GM18526 (cell line): ENCODE measurements around the gene TSPAN4.
A peak's percentile ranks its signal among the peaks of the same experiment; 100 is the strongest.

Experiments
- POLR2A ChIP-seq: IDR thresholded peaks from 3 replicates; pipeline ENCODE4 v1.6.1; 2011; ENCODE audit not compliant: insufficient read length; ENCODE audit errors: extremely low read depth

TSPAN4 gene, protein sequence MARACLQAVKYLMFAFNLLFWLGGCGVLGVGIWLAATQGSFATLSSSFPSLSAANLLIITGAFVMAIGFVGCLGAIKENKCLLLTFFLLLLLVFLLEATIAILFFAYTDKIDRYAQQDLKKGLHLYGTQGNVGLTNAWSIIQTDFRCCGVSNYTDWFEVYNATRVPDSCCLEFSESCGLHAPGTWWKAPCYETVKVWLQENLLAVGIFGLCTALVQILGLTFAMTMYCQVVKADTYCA

DNA sequence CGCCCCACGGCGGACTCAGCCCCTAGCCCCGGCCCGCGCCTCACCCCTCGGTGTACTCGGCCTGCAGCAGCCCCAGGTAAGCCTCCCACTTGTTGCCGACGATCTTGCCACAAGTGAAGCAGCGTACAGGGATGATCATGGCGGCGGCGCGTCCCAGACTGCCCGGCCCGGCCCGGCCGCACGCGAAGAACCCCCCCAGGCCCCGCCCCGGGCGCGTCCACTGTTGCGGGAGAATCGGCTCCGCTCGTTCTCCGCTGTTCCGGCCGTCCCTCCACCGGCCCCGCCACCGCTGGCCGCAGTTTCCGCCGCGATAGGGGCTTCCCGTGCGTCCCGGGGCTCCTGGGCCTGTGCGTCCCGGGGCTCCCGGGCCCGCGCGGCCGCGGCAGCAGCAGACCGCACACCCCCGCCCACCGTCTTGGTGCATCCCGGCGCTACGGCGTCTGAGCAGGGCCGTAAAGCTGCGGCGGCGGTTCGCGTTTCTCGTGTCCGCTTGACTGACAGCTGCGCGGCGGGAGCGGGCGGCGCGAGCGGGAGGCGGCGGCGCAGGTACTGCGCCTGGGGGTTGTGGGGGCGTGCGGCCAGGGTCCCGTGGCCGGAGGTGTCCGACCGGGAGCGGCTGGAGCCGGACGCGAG, at the start of gene TSPAN4, which contains the start of gene POLR2L:
TSS of gene TSPAN4 (plus strand) at position 483 of the 633 bp plus-strand sequence. CDS start 7,453 bp downstream, outside the sequence.
TSS of gene POLR2L (minus strand) at position 160 of the 633 bp plus-strand sequence. CDS start at position 139, 21 bp downstream.
- peak; percentile 99 for TF ChIP-seq POLR2A

DNA sequence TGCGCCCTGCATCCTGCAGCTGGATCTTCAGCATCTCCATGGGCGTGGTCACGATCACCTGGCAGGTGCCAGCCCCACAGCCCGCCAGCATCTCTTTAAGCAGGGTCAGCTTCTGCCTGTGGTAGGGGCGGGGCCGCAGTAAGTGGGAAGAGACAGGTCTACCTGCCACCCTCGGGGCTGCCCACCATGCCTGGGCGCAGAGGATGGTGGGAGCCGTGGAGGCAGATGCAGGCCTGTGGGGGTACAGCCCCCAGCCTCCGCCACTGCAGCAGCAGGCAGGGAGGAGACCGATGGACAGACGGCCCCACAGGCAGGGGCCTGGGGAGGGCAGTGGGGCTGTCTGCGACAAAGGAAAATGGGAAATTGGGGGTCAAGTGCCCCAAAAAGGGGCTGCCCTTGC, 49.8 kb upstream of the TSPAN4 start:
- TF ChIP-seq POLR2A = no peak

DNA sequence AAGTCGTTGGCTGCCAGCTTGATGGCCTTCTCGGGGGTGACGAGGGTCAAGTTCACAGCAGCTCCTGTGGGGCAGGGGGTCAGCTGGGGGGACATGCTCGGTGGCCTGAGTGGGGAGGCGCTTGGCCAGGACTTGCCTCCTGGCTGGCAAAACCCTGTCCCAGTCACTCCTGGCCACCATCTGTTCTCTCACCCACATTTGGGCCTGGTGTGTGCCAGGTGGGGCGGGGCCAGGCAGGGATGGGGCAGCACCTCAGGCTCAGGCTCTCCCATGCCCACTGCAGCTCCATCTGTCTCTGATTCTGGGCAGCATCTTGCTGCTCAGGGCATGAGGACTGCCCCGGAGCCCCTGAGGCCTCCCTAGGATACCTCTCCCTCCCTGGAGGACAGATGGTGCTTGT, 49.1 kb upstream of the TSPAN4 start:
- TF ChIP-seq POLR2A = no peak

DNA sequence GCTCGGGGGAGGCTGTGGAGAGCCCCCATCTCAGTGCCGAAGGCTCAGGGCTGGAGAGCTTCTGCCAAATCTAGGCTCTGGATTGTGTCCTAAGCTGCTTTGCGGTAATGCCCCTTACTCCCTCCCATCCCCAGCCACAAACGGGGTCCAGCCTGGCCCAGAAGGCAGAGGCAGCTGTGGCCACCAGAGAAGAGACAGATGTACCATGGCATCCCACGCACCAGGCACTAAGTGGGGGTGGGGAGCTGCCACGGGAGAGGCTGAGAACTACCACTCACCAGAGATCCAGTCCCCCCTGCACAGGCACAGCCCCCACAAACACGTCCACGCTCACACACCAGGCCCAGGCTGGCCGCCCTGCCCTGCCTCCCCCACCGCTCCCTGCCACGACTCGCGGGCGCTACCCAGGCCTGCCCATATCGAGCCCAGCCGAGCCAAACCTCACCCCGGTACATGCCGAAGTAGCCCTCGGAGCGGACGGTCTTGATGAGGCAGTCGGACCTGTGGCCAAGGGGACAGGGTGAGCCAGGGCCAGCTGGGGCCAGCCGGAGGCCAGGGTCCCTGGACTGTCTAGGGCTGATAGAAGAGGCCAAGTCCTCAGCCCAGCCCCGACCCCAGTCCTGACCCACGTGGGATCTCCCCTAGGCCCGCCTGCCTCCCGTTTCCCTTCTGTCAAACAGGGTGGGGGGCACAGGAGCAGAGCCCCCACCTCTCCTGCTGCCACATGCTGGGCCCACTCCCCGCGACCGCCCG, 48.5 kb upstream of the TSPAN4 start:
- no peak for TF ChIP-seq POLR2A

DNA sequence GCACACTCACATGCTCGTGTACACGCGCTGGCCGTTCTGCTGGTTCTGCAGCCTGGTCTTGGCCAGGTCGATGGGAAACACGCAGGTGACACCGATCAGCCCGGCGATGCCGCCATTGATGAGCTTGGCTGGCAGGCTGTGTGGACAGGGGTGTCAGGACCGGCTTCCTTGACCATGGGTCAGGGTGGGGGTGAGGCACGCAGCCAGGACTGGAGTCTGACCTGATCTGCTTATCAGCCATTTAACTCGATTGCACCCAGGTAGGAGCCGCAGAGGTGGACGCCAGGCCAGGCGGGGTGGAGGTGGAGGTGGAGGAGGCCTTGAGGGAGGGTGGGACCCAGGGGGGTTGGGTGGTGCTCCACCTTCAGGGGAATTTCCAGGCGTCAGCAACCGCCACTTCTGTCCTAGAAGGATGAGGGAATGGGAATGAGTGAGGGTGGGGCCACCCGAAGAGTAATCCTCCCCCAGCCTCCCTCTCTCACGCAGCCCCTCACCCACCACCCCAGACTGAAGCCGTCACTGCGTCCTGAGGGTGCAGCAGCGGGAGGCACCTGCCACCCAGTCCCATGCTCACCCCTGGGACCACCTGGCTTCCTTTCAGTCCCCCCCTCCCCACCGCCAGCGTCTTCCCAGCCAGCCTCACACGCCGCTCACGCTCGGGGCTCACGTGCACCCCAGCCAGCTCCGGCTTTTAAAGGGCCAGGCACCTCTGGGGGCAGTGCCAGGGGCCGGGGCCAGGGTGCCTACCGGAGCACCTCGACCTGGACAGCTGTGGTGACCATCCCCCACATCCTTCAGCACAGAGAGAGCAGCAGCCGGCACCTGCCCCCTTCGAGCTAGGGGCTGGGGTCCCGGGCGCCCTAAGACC, 47.7 kb upstream of the TSPAN4 start:
- no peak for TF ChIP-seq POLR2A

DNA sequence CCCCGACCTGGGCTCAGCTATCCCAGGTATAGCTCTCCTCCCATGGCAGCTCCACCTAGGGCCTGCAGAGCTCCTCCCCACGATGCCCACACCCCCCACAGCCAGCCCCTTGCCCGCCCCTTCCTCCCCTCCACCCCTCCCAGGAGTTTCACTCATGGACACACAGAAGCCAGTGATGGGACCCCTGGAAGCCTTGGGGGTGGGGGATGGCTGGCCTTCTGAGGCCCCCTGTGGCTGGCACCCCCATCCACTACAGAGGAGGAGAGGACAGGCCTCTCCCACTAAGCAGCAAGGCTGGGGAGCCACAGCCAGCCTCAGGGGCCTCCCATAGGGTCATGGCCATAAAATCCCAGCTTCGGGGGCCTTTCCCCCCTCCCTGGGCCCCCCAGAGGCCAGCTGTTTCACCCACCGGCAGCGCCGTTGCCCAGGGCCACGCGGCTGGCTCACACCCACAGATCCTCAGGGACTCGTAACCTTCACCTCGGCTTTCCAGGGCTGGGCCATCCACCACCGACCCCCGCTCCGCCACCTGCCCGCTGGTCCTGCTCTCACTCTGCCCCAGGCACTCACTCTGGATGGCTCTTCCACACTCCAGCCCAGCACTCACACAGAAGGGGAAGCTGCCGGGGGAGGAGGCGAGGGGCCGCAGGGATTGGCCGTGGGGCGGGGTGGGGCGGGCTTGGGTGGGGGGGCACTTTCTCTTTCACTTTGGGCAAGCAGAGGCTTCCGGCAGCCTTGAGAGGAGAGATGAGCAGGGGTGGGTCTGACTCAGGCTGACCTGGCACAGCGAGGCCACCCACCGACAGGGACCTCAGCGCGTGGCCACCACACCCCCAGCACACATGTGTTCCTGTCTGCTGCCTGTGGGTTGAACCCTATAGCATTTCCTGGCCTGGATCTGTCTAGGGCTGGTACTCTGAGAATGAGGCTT, 46.8 kb upstream of the TSPAN4 start:
- peak; percentile 49 for TF ChIP-seq POLR2A

DNA sequence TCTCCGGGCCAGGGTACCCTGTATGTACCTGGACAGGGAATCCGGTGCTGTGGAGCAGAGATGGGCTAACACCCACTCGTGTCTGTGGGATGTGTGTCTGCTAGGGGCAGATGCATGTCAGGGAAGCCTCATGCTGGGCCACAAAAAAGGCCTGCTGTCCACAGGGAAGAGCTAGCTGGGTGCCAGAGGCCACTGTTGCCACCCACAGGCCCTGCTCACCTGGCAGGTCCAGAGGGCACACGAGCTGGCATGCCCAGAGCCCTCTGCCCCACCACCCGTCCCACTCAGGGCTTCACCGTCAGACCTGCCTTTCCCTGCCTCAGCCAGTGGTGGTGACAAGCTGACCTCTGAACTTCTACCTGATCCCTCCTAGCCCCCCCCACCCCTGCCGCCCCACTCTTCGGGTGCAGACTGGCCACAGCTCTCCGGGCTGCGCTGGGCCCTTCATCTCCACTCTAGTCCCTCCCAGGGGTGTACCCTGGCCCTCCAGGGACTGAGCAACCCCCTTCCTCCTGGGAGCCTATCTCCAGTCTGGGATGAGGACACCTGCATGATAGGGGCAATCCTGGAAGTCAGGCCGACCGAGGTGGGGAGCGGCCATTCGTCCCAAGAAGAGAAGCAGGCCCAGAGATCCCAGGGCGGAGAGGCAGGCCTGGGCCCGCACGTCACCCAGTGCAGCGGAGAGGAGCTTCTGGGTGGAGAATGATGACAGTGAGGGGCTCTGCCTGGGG, 45.9 kb upstream of the TSPAN4 start:
- TF ChIP-seq POLR2A = peak; percentile 3

DNA sequence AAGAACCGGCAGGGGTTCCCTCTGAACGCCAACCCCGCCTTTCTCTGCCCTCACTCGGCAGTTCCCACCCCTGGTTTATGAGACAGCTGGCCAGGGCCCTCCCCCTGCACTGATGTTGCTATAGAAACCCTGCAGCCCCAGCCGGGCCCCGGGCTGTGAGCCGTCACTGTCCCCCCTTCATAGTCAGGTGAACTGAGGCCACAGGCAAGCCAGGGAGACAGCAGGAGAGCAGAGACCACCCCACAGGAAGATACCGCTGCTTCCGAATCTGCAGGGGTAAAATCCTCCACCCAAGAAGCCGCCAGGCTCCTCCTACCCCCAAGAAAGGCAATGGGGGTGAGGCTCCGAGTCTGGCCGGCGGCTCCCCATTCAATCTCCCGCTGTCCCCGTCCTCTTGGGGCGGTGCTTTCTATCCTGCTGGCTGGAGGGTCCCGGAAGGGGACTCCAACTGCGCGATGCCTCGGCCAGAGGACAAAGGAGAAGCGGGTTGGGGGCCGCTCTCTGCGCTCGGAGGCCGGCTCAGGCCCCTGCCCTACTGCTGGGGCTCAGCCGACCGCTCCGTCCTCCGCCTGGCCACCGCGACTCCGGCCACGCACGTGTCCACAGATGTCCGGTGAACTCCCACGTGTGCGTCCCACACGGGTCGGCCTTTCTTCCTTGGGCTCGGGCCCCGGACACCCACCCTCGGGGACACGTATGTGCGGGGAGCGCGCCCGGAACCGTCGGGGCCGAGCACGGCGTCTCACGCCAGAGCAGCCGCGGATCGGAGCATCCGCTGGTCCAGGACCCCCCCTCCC, 45.2 kb upstream of the TSPAN4 start:
- no peak for TF ChIP-seq POLR2A

DNA sequence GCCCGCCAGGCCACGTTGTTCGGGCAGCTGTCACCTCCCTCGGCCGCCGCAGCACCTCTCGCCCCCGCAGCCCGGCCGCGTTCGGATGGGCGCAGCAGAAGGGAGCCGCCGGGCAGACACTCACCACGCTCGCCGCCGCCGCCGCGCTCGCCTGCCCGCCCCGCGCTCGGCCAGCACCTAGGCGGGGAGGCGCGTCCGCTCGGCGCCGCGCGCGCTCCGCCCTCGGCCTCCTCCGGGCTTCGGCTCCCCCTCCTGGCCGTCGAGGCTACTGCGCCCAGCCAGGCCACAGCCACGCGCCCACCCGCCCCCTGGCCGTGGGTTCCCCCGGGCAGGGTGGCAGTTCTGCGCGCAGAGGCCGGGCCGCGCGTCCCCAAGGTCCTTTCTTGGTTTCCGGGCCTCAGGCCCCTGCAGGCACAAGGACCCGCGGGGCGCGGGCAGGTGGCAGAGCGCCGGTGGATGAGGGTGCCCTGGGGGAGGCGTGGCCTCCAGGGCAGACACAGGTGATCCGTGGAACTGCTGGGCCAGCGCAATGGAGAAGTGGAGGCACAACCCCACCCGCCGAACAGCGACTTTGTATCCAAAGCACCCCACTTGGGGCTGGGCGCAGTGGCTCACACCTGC, 44.4 kb upstream of the TSPAN4 start, which contains the start of gene SLC25A22:
TSS of gene SLC25A22 (minus strand) at position 189 of the 621 bp plus-strand sequence. CDS start 3,275 bp downstream, outside the sequence.
- peak; percentile 66 for TF ChIP-seq POLR2A

DNA sequence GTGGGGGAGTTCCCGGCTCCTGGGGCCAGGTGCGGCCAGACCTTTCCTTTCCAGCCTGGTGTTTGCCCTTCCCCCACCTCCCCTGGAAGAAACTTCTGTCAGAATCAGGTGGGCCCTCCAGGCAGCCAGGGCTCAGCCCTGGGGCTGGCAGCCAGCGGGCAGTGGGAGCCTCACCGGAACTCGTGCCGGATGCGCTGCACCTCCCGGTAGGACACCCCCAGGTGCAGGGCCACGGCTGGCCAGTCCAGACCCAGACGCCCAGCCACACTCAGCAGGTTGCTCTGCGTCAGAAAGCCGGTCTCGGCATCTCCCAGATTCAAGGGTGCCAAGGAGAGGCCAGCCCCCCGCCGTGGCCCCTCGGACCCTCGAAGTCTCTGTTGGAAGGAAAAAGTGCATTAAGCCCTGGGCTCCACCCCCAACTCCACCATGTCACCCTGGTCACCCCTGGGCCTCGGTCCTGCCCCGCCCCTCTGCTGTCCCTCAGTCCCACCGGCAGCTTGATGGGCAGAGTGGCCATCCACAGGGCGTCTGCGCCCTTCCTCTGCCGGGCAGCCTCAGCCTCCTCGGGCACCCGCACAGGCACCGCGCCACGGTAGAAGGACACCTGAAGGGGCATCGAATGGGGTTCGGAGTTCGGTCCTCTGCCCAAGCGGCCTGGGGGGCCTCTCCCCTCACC, 42.9 kb upstream of the TSPAN4 start:
- TF ChIP-seq POLR2A = no peak

DNA sequence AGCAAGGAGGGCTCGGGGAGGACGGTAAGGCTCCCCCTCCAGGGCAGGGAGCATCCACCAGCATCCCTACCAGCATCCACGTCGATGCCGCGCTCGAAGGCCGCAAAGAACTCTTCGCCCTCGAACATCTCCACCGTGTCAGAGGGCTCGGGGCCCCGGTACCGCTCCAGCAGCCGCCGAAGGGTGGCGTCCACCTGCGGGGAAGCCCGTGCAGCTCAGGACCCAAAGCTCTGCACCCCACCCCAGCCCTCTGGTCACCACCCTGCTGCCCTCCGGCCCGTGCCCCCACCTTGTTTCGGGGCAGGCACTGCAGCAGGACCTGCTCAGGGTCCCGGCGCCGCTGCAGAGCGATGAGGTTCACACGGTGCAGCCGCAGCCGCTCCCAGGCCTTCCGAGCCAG, 42.2 kb upstream of the TSPAN4 start:
- TF ChIP-seq POLR2A = no peak
